SH-SY5Y (cell line): ENCODE results near the gene MORF4L1.

Source experiments
- GATA2 ChIP-seq: IDR thresholded peaks from 2 replicates; pipeline ENCODE4 v1.6.1; 2011; ENCODE audit warnings: mild to moderate bottlenecking, low read depth, low read length
- GATA3 ChIP-seq: IDR thresholded peaks from 2 replicates; pipeline ENCODE4 v1.6.1; 2011; ENCODE audit warnings: low read depth, mild to moderate bottlenecking, low read length, moderate library complexity

DNA sequence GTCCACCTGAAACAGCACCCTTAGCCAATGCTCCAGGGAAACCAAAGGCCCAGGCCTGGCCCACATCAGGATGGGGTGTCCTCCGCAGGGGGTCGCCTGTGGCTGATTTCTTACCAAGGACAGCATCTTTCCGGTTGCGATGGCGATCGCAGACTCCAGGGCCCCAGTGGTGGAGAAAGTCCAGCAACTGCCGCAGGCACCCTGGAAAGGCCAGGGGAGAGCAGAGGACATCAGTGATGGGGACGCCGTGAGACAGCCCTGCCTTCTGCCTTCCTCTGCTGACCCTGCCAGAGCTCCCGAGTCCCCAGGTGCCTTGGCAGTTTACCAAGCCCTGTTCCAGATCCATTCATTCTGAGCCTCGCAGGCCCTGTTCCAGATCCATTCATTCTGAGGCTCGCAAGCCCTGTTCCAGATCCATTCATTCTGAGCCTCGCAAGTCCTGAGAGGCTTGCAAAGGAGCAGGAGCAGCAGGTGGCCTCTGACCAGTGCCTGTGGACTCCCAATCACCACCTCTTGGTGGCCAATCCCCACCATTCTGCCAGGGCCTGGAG, 59.6 kb downstream of the MORF4L1 start:
- no peak for TF ChIP-seq GATA2
- no peak for TF ChIP-seq GATA3
